RWPE1 (cell line): Measurements from ENCODE around the gene CACNG3.

Source experiments
- CTCF ChIA-PET: fragments of 350-600 bp; sonication (Branson Sonifier 250); formaldehyde crosslinking; extraction: SDS; loops from one replicate; lab custom pipeline; 2021; lab: Yijun Ruan, JAX
- POLR2A ChIA-PET: fragments of 400-600 bp; formaldehyde crosslinking; extraction: SDS; loops from one replicate; lab custom pipeline; 2020; ENCODE audit warnings: antibody characterized with exemption; ENCODE audit not compliant: low non-redundant PET; lab: Yijun Ruan, JAX
- DNase-seq: peaks from one replicate; pipeline ENCODE4 v3.0.0; 2012; ENCODE audit warnings: low spot score
- H3K27ac ChIP-seq: fragments of 450-650 bp; 2 replicates; pipeline ENCODE4 v1.5.1; 2017
- CTCF ChIP-seq: fragments of 450-650 bp; conservative IDR thresholded peaks from 2 replicates; pipeline ENCODE4 v1.5.1; 2017; ENCODE audit warnings: low read depth, mild to moderate bottlenecking

Gene CACNG3

GRCh38 chr16:24359490-24359889, 103.4 kb downstream of the CACNG3 start:
- H3K27ac ChIP-seq: no peak overlapping the region
- ChIA-PET POLR2A (no interaction called here), CTCF (interaction anchor here (0.7 kb wide), 1 partner anchor 1085 kb away, joined by 3 read pairs; no protein-coding TSS in a partner anchor)
- no peak for TF ChIP-seq CTCF
- no peak for DNase-seq

- DNase-seq: no peak
- POLR2A ChIA-PET: no interaction called here
- no peak for TF ChIP-seq CTCF
- no peak overlapping the region for H3K27ac ChIP-seq
- CTCF ChIA-PET: no interaction called here
These were observed 104.8 kb downstream of the CACNG3 start for GRCh38 chr16:24360936-24361335.

- ChIA-PET CTCF (no interaction called here), POLR2A (no interaction called here)
These were observed 108.5 kb downstream of the CACNG3 start for GRCh38 chr16:24364596-24364995.

GRCh38 chr16:24367186-24367710, 111.1 kb downstream of the CACNG3 start:
- POLR2A ChIA-PET: no interaction called here

More at GRCh38 chr16:24364596-24364995, 108.5 kb downstream of the CACNG3 start:
- no peak overlapping the region for H3K27ac ChIP-seq
- DNase-seq: no peak
- no peak for TF ChIP-seq CTCF

GRCh38 chr16:24372824-24373223, 116.7 kb downstream of the CACNG3 start:
- no peak overlapping the region for H3K27ac ChIP-seq
- DNase-seq: no peak
- ChIA-PET POLR2A (interaction anchor here (0.6 kb wide), 1 partner anchor 112 kb away, joined by 5 read pairs; no protein-coding TSS in a partner anchor), CTCF (no interaction called here)
- no peak for TF ChIP-seq CTCF

More at GRCh38 chr16:24367186-24367710, 111.1 kb downstream of the CACNG3 start:
- TF ChIP-seq CTCF: no peak
- CTCF ChIA-PET: interaction anchor here (0.6 kb wide), 1 partner anchor 61 kb away, joined by 4 read pairs; no protein-coding TSS in a partner anchor
- no peak overlapping the region for H3K27ac ChIP-seq
- no peak for DNase-seq

- no peak overlapping the region for H3K27ac ChIP-seq
- ChIA-PET CTCF (no interaction called here), POLR2A (no interaction called here)
- TF ChIP-seq CTCF: no peak
- no peak for DNase-seq
These were observed 122.9 kb downstream of the CACNG3 start for GRCh38 chr16:24378999-24379398.
